GM19193 (cell line): ENCODE data around the gene KRT72.

Experiments used
- POLR2A ChIP-seq: IDR thresholded peaks from 4 replicates; pipeline ENCODE4 v1.6.1; 2011; ENCODE audit not compliant: insufficient read depth, insufficient read length; ENCODE audit errors: extremely low read depth

The KRT72 gene

DNA sequence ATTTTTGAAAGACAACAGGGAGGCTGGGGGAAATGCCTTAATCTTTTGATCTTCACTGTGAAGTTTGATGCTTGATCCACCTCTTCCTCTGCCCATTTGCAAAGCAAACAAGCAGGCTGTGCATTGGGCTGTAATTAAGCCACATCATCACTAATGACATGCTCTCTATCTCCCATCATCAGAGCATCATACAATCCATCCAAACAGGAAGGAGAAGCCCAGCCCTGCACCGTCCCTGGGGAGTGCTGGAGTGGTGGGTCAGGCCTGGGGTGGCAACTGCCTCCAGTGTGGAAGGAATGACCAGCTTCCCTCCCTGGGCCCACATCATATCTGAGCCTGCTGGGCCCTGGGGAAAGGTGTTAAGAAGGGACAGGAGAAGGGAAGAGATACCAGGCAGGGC is 20.8 kb downstream of the KRT72 start:
- no peak for TF ChIP-seq POLR2A

- no peak for TF ChIP-seq POLR2A
These were observed 21.5 kb downstream of the KRT72 start for GRCh38 chr12:52579468-52580465.

DNA sequence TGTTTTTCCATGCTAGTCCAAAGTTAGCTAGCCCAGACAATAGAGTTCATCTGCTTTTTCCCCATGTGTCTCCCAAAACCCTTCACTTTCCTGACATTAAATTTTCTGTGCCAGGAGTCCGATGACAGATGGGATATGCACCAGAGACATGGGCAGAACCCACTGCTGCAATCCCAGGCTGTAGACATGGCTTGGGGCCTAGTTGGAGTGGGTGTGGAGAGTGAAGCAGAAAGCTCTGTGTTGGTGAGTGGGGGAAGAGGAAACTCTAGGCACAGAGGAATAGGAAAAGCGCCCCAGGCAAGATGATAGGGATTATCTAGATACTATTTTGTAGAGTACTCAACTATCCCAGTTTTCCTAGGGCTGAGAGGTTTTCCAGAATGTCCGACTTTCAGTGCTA is 22.8 kb downstream of the KRT72 start:
- no peak for TF ChIP-seq POLR2A

DNA sequence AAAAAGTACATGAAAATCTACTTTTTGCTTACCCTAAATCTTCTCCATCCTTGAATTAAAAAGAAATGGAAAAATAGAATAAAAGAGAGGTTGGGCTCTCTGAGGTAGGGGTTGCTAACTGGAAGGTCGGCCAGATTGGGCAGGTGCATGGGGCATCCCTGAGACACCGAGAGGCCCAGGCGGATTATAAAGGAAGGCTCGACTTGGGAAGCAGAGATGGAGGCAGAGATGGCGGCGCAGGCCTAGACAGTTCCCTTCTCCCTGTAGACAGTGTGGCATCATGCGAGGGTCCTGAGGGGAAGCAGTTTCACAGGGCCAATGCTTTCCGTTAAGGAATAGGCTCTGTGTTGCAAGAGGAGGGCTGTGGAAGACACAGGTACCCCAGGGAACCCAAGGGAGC is 23.9 kb downstream of the KRT72 start:
- no peak for TF ChIP-seq POLR2A

DNA sequence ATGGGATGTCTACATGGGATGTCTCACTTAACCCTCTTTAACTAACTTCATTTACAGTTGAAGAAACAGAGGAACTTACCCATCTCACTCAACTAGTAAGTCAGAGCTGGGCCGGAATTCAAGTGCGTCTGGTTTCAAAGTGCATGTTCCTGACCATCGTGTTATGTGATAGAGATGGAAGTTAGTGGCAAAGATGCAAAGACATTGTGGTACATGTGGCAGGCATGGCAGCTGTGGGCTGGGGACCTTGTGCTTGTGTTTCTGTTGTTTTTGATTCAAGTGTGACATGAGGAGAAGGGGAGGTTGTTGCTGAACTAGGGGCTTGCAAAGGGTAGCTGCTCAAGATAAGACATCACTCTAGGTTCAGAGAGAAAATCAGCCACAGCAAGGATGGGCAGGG is 25.3 kb downstream of the KRT72 start:
- no peak for TF ChIP-seq POLR2A

GRCh38 chr12:52575256-52575655 is 26.0 kb downstream of the KRT72 start:
- no peak for TF ChIP-seq POLR2A

DNA sequence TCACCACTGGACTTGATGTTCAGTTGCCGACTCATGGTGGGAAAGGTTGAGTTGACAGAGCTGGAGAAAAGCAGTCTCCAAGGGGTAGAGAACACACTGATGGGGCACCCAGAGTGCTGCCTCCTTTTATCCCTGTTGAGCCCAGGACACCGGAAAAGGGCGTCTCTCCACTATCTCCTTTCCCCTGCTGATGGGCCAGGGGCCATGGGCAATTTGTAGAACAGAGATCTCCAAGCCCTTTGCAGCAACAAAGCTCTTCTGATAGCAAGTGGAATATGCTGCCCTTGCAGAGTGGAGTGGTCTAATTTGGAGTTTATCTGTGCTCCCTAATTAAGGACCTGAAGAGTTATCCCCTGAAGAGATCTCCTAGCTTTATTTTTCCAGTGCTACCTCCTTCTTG is 27.5 kb downstream of the KRT72 start, which contains the start of gene KRT74:
TSS of gene KRT74 (minus strand) at position 101 of the 400 bp plus-strand sequence. CDS start at position 35, 66 bp downstream.
- no peak for TF ChIP-seq POLR2A

GRCh38 chr12:52573306-52573705 is 28.0 kb downstream of the KRT72 start:
- no peak for TF ChIP-seq POLR2A

DNA sequence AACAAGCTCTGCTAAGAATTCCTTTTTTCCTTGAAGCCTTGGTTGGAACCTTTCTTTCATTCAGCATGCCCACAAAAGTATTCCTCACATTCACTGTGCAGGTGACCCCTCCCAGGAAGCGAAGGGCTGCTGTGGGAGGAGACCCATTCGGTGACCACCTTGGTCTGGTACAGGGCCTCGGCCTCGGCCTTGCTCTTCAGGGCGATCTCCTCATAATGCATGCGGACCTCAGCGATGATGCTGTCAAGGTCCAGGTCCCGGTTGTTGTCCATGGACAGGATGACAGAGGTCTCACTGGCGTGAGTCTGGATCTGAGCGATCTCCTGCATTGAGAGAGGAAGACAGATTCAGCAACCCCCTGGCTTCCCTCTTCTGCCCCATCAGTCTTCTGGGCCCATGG is 30.8 kb downstream of the KRT72 start:
- no peak for TF ChIP-seq POLR2A

DNA sequence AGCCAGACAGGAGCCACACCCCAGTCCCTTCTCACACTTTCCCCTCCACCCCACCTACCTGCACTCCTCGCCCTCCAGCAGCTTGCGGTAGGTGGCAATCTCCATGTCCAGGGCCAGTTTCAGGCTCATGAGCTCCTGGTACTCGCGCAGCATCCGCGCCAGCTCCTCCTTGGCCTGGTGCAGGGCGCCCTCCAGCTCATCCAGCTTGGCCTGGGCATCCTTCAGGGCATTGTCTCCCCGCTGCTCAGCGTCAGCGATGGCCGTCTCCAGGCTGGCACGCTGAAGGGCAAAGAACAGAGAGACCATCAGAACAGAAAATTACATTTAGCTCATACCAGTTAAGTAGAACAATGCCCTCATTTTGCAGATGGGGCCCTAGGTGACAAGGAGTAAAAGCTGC is 33.2 kb downstream of the KRT72 start:
- no peak for TF ChIP-seq POLR2A

- TF ChIP-seq POLR2A: no peak
These were observed 34.4 kb downstream of the KRT72 start for GRCh38 chr12:52566847-52567291.

DNA sequence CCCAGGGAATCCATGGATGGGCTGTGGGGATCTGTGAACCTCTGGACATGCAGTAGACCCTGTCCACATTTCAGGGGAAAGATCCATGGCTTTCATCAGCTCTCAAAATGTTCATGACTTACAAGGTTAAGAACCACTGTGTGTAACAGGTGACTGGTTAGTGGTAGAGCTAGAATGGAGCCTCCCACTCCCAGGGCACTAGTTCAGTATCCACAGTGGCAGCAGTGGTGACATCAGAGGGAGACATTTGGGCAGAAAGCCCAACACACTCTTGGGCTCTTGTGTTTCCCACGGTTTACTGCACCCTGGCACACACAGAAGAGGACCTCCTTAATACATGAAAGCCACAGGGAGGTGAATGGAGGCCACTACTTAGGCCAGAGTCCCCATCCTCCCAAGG is 36.7 kb downstream of the KRT72 start:
- TF ChIP-seq POLR2A: no peak

- no peak for TF ChIP-seq POLR2A
These were observed 39.3 kb downstream of the KRT72 start for GRCh38 chr12:52561880-52562449.

GRCh38 chr12:52559979-52560378 is 41.3 kb downstream of the KRT72 start:
- TF ChIP-seq POLR2A: no peak

GRCh38 chr12:52558781-52559445 is 42.4 kb downstream of the KRT72 start:
- TF ChIP-seq POLR2A: no peak
